ENCODE measurements around the gene CD36.

DNA sequence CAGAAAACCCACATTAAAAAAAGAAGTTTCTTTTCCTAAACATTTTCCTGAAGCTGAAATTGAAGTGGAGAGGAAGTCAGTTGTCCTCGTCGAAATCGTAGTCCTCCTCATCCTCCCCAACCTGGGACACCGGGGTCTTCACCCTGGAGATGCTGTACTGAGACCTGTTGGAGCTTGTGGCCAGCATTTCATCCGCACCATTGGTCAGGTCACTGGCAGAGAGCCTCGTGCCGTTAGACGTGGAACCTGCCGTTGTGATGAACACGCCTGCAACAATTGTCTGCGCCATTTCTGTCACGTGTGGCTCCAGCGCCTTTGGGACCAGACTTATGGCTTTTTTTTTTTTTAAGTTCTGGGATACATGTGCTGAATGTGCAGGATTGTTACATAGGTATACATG, 23.8 kb downstream of the CD36 start:
- TF ChIP-seq CTCF (IDR thresholded peaks at IDR 0.05 in 4 of 5, conservative IDR thresholded peaks at IDR 0.05 in 1 of 5) (no peak), POLR2A (IDR thresholded peaks at IDR 0.05) (no peak)

All from gastrocnemius medialis (tissue), 4 donors.